Neural progenitor cell (in vitro differentiated cells): ENCODE results near the gene MMP20.

Experiments
- CTCF ChIP-seq: fragments of 200-600 bp; sonication (generic); IDR thresholded peaks from 2 replicates; pipeline ENCODE4 v1.5.1; 2017; ENCODE audit warnings: antibody characterized with exemption, mild to moderate bottlenecking
- EZH2 ChIP-seq: fragments of 200-600 bp; sonication (generic); IDR thresholded peaks from 2 replicates; pipeline ENCODE4 v1.6.1; 2017; ENCODE audit warnings: antibody characterized with exemption, mild to moderate bottlenecking, moderate library complexity

GRCh38 chr11:102603091-102603490 lies 22.0 kb downstream of the MMP20 start:
- no peak for TF ChIP-seq CTCF
- TF ChIP-seq EZH2, result no peak
